ENCODE measurements around the gene GAK. TPM values are rescaled to one million over a fixed set of nuclear protein-coding genes. Genes with fewer than 3 reads are reported as not detected.
A peak's percentile ranks its signal among the peaks of the same experiment; 100 is the strongest.

GAK gene
- polyA plus RNA-seq, 1 donor, result 96.1 TPM

- WGBS (ENCODE audit: insufficient coverage, low lambda C conversion rate), result no CpG with 5 or more reads among the region's 23 CpGs
- DNase-seq, result no peak
- H3K36me3 ChIP-seq (ENCODE audit: control insufficient read depth, insufficient read depth, low read length), result peaks cover 7% of the 10 kb centered on the region
These were observed 19.7 kb upstream of the GAK start for GRCh38 chr4:951594-952468.

DNA sequence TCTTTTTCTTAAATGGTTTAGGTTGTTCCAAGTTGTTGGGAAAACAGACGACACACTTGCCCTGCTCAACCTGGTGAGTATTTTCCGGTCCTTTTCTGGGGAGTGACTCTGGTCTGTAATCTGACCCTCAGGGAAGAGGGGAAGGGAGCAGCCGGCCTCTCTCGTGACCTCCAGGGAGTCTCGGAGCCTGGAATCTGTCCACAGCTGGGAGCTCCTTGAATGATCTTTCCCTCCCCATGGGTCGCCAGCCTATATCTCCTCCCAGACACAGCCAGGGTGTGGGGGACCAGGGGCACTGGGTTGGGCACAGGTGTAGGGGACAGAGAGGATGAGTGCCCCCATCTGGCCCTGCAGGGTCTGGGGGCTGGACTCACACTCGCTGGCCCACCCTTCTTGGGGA is 19.1 kb upstream of the GAK start:
- no peak for DNase-seq
- no peak overlapping the region for H3K27ac ChIP-seq (ENCODE audit: low read length)
- no peak overlapping the region for H3K4me3 ChIP-seq (ENCODE audit: low read length)
- H3K36me3 ChIP-seq (ENCODE audit: control insufficient read depth, insufficient read depth, low read length), result peaks cover 7% of the 10 kb centered on the region
- H3K9me3 ChIP-seq (ENCODE audit: control insufficient read depth, low read depth, low read length), result no peaks in the 10 kb centered on the region
- peaks cover 4% of the 10 kb centered on the region for H3K4me1 ChIP-seq (ENCODE audit: control insufficient read depth, insufficient read depth, low read length)
- WGBS (ENCODE audit: insufficient coverage, low lambda C conversion rate), result 80% methylated on average over 1 of the region's 7 CpGs
- H3K27me3 ChIP-seq (ENCODE audit: control insufficient read depth, insufficient read depth, low read length), result peaks cover 6% of the 10 kb centered on the region

More at GRCh38 chr4:951594-952468, 19.7 kb upstream of the GAK start:
- no peaks in the 10 kb centered on the region for H3K27me3 ChIP-seq (ENCODE audit: control insufficient read depth, insufficient read depth, low read length)
- no peak overlapping the region for H3K27ac ChIP-seq (ENCODE audit: low read length)
- H3K4me1 ChIP-seq (ENCODE audit: control insufficient read depth, insufficient read depth, low read length), result no peaks in the 10 kb centered on the region
- no peak overlapping the region for H3K4me3 ChIP-seq (ENCODE audit: low read length)
- H3K9me3 ChIP-seq (ENCODE audit: control insufficient read depth, low read depth, low read length), result no peaks in the 10 kb centered on the region

GRCh38 chr4:950136-951020 is 18.3 kb upstream of the GAK start:
- DNase-seq, result no peak
- no CpG with 5 or more reads among the region's 30 CpGs for WGBS (ENCODE audit: insufficient coverage, low lambda C conversion rate)
- peaks cover 9% of the 10 kb centered on the region for H3K4me1 ChIP-seq (ENCODE audit: control insufficient read depth, insufficient read depth, low read length)
- H3K27ac ChIP-seq (ENCODE audit: low read length), result no peak overlapping the region
- peaks cover 14% of the 10 kb centered on the region for H3K27me3 ChIP-seq (ENCODE audit: control insufficient read depth, insufficient read depth, low read length)
- H3K9me3 ChIP-seq (ENCODE audit: control insufficient read depth, low read depth, low read length), result no peaks in the 10 kb centered on the region
- peaks cover 6% of the 10 kb centered on the region for H3K36me3 ChIP-seq (ENCODE audit: control insufficient read depth, insufficient read depth, low read length)
- no peak overlapping the region for H3K4me3 ChIP-seq (ENCODE audit: low read length)

DNA sequence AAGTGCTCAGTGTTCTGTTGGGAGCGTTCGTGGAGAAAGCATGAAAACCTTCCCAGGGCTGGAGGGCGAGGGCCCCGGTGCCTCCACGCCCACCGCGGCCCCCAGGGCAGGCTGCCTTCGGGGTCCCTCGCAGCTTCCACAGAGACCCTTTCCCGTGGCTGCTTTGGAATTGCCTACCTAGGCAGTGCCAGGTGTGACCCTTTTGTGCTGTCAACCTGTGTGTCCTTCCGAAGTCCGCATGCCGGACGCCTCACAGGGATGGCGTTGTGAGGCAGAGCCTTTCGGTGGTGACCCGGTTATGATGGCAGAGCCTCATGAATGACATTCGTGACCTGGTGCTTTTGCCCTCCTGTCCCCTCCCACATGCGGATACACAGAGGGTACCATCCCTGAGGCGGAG is 17.5 kb upstream of the GAK start:
- no peaks in the 10 kb centered on the region for H3K9me3 ChIP-seq (ENCODE audit: control insufficient read depth, low read depth, low read length)
- H3K27me3 ChIP-seq (ENCODE audit: control insufficient read depth, insufficient read depth, low read length), result peaks cover 18% of the 10 kb centered on the region
- no peak for DNase-seq
- no peak overlapping the region for H3K27ac ChIP-seq (ENCODE audit: low read length)
- no CpG with 5 or more reads among the region's 20 CpGs for WGBS (ENCODE audit: insufficient coverage, low lambda C conversion rate)
- H3K4me1 ChIP-seq (ENCODE audit: control insufficient read depth, insufficient read depth, low read length), result peaks cover 9% of the 10 kb centered on the region
- no peak overlapping the region for H3K4me3 ChIP-seq (ENCODE audit: low read length)
- peaks cover 3% of the 10 kb centered on the region for H3K36me3 ChIP-seq (ENCODE audit: control insufficient read depth, insufficient read depth, low read length)

DNA sequence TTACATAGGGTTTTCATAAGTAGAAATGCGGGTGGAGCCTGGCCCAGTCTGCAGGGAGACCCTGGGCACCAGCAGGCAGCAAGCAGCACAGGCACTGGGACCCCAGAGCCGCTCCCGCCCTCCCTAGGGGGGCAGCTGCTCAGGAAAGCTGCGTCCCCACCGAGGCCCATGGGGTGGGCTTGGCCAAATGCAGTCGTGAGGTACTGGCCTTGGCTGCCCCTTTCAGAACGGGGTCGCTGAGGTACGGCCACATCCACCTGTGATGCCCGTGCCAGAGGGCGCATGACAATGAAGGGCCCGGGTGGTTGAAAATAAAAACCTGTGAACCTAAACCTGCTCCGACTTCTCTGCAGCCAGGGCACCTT is 16.8 kb upstream of the GAK start:
- H3K27me3 ChIP-seq (ENCODE audit: control insufficient read depth, insufficient read depth, low read length), result peaks cover 18% of the 10 kb centered on the region
- no CpG with 5 or more reads among the region's 13 CpGs for WGBS (ENCODE audit: insufficient coverage, low lambda C conversion rate)
- DNase-seq, result no peak
- H3K4me1 ChIP-seq (ENCODE audit: control insufficient read depth, insufficient read depth, low read length), result peaks cover 9% of the 10 kb centered on the region
- H3K27ac ChIP-seq (ENCODE audit: low read length), result no peak overlapping the region
- H3K9me3 ChIP-seq (ENCODE audit: control insufficient read depth, low read depth, low read length), result no peaks in the 10 kb centered on the region
- no peak overlapping the region for H3K4me3 ChIP-seq (ENCODE audit: low read length)
- peaks cover 3% of the 10 kb centered on the region for H3K36me3 ChIP-seq (ENCODE audit: control insufficient read depth, insufficient read depth, low read length)

- DNase-seq, result peak in 1 of 2 donors; percentile 20
These were observed 16.2 kb upstream of the GAK start for GRCh38 chr4:948101-948935.

GRCh38 chr4:947491-947971 is 15.4 kb upstream of the GAK start:
- no peaks in the 10 kb centered on the region for H3K9me3 ChIP-seq (ENCODE audit: control insufficient read depth, low read depth, low read length)
- H3K4me3 ChIP-seq (ENCODE audit: low read length), result no peak overlapping the region
- no CpG with 5 or more reads among the region's 19 CpGs for WGBS (ENCODE audit: insufficient coverage, low lambda C conversion rate)
- no peak overlapping the region for H3K27ac ChIP-seq (ENCODE audit: low read length)
- peaks cover 18% of the 10 kb centered on the region for H3K27me3 ChIP-seq (ENCODE audit: control insufficient read depth, insufficient read depth, low read length)
- peaks cover 7% of the 10 kb centered on the region for H3K36me3 ChIP-seq (ENCODE audit: control insufficient read depth, insufficient read depth, low read length)
- no peak for DNase-seq
- peaks cover 9% of the 10 kb centered on the region for H3K4me1 ChIP-seq (ENCODE audit: control insufficient read depth, insufficient read depth, low read length)

More at GRCh38 chr4:948101-948935, 16.2 kb upstream of the GAK start:
- WGBS (ENCODE audit: insufficient coverage, low lambda C conversion rate), result 90% methylated on average over 2 of the region's 33 CpGs
- no peak overlapping the region for H3K27ac ChIP-seq (ENCODE audit: low read length)
- H3K27me3 ChIP-seq (ENCODE audit: control insufficient read depth, insufficient read depth, low read length), result peaks cover 18% of the 10 kb centered on the region
- no peaks in the 10 kb centered on the region for H3K9me3 ChIP-seq (ENCODE audit: control insufficient read depth, low read depth, low read length)
- peaks cover 7% of the 10 kb centered on the region for H3K36me3 ChIP-seq (ENCODE audit: control insufficient read depth, insufficient read depth, low read length)
- peaks cover 9% of the 10 kb centered on the region for H3K4me1 ChIP-seq (ENCODE audit: control insufficient read depth, insufficient read depth, low read length)
- H3K4me3 ChIP-seq (ENCODE audit: low read length), result no peak overlapping the region

- no peak for DNase-seq
- no CpG with 5 or more reads among the region's 62 CpGs for WGBS (ENCODE audit: insufficient coverage, low lambda C conversion rate)
- Histone ChIP-seq H3K9me3 (ENCODE audit: control insufficient read depth, low read depth, low read length) (no peaks in the 10 kb centered on the region), H3K4me3 (ENCODE audit: low read length) (no peak overlapping the region), H3K36me3 (ENCODE audit: control insufficient read depth, insufficient read depth, low read length) (peaks cover 7% of the 10 kb centered on the region), H3K27me3 (ENCODE audit: control insufficient read depth, insufficient read depth, low read length) (peaks cover 18% of the 10 kb centered on the region), H3K27ac (ENCODE audit: low read length) (no peak overlapping the region), H3K4me1 (ENCODE audit: control insufficient read depth, insufficient read depth, low read length) (peaks cover 9% of the 10 kb centered on the region)
These were observed 14.7 kb upstream of the GAK start for GRCh38 chr4:946517-947471.

GRCh38 chr4:946103-946450 is 14.0 kb upstream of the GAK start:
- H3K27ac ChIP-seq (ENCODE audit: low read length), result no peak overlapping the region
- no peak for DNase-seq
- H3K9me3 ChIP-seq (ENCODE audit: control insufficient read depth, low read depth, low read length), result no peaks in the 10 kb centered on the region
- no peak overlapping the region for H3K4me3 ChIP-seq (ENCODE audit: low read length)
- peaks cover 18% of the 10 kb centered on the region for H3K27me3 ChIP-seq (ENCODE audit: control insufficient read depth, insufficient read depth, low read length)
- no CpG with 5 or more reads among the region's 9 CpGs for WGBS (ENCODE audit: insufficient coverage, low lambda C conversion rate)
- H3K36me3 ChIP-seq (ENCODE audit: control insufficient read depth, insufficient read depth, low read length), result peaks cover 4% of the 10 kb centered on the region
- H3K4me1 ChIP-seq (ENCODE audit: control insufficient read depth, insufficient read depth, low read length), result peaks cover 9% of the 10 kb centered on the region
